A549 treated with Hydrocortisone at 1 μM for 4 hours (cell line): ENCODE results near the gene CMBL. TPM values are rescaled to one million over a fixed set of nuclear protein-coding genes. Genes with fewer than 3 reads are reported as not detected.

Experiments
- total RNA-seq: library from RNA; stranded (reverse); fragments of 200-300 nt; extraction: Qiagen RNA extraction; gene quantifications from 5 replicates; pipeline ENCODE4 v1.2.3, GENCODE V29; 2022

Gene CMBL
- 19.7 to 23.9 TPM (median 21.1 TPM) in 5 replicates for total RNA-seq

DNA sequence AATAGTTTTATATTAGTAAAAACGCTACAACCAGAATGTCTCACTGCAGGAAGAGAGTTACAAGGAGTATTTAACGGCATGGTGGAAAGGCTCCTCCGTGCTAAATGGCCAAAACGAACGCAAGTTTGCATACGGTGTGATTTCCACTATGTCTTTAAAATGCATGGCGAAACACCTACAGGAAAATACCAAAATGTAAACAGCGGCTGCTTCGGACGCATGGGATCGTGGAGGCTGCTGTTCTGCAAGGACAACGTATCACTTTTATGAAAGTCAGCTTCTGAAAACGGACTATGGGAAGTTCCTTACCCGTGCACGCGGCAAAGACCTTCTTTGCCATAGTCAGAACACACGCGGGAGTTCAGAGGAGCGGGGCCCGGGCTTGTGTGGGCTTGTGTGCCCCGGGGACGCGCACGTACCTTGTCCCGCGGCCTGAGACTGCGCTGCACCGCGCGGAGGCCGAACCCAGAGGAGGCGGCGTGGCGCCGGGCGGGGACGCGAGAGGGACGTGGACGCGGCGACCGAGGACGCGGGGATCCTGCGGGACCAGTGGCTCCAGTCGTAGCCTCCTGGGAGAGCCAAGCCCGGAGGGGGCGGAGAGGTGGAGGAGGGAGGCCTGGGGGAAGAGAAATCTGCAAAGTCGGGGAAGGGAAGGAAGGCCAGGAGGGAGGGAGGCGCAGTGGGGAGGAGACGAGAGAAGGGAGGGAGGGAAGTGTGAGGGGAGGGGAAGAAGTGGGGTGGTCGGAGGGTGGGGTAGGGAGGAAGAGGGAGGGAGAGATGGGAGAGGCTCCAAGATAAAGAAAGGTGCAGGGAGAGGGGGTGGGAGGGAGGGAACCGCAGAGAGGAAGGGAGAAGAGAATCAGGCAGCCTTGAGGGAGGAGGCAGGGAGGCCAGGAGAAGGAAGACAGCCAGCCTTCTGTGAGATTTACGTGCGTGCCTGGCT, at the start of gene CMBL:
TSS of gene CMBL (minus strand) at position 697 of the 943 bp plus-strand sequence. CDS start 17,140 bp downstream, outside the sequence.

DNA sequence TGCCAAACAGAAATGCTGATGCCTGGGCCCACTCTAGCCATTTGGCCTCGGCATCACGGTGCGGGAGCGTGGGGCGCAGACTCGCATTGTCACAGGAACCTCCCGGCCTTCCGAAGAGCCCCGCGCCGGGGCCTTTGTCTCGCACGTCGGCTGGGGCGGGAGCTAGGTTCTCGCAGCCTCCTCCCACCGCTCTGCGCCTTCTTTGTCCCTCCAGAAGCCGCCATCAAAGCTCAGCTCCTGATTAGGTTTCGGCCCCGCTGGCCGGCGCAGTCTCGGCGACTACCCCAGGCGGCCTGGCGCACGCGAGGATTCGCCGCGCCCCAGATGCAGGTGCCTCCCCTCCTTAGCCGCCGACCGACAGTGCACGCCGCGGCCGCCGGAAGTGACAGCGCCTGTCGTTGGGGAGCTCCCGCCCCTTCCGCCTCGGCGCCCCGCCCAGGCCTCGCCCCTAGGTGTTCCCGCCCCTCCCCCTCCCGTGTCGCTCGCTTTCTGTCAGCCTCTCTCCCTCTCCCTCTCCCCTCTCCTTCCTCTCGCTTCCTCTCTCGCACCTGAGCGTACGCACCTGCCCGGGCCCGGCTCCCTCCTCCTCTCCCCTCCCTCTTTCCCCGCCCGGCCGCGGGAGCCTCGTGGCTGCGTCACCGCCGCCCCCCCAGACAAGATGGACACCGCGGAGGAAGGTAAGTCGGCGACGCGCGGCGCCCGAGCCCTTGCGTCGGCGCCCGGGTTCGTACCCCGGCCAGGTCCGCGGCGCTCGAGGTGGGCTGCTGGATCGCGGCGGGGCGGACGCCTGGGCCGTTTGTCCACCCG, 45.7 kb upstream of the CMBL start, which contains the start of gene MARCHF6:
TSS of gene MARCHF6 (plus strand) at position 455 of the 807 bp plus-strand sequence. CDS start at position 659, 204 bp downstream.

GRCh38 chr5:10249948-10250805, 57.5 kb downstream of the CMBL start, which contains the start of gene CCT5:
Gene CCT5 (plus strand): TSS chr5:10250280. CDS start chr5:10250341, 61 bp downstream.

Other genes starting within 250 kb of the CMBL start
- 10.3 to 20.5 TPM (median 11.1 TPM) in 5 replicates for gene ATPSCKMT, start 58.0 kb downstream of the CMBL start, total RNA-seq
- gene CCT5, start 57.6 kb downstream of the CMBL start, total RNA-seq, result 481 to 766 TPM (median 510 TPM) in 5 replicates
- 57.4 to 78.1 TPM (median 65.3 TPM) in 5 replicates for gene MARCHF6, start 45.8 kb upstream of the CMBL start, total RNA-seq
- 1.8 to 2.3 TPM (median 1.9 TPM) in 5 replicates for gene ROPN1L, start 134.0 kb upstream of the CMBL start, total RNA-seq